RWPE1 (cell line): Measurements from ENCODE around the gene CPLX3.

Source experiments
- CTCF ChIA-PET: fragments of 350-600 bp; sonication (Branson Sonifier 250); formaldehyde crosslinking; extraction: SDS; loops from one replicate; lab custom pipeline; 2021; lab: Yijun Ruan, JAX
- POLR2A ChIA-PET: fragments of 400-600 bp; formaldehyde crosslinking; extraction: SDS; loops from one replicate; lab custom pipeline; 2020; ENCODE audit warnings: antibody characterized with exemption; ENCODE audit not compliant: low non-redundant PET; lab: Yijun Ruan, JAX
- DNase-seq: peaks from one replicate; pipeline ENCODE4 v3.0.0; 2012; ENCODE audit warnings: low spot score
- H3K27ac ChIP-seq: fragments of 450-650 bp; 2 replicates; pipeline ENCODE4 v1.5.1; 2017
- CTCF ChIP-seq: fragments of 450-650 bp; conservative IDR thresholded peaks from 2 replicates; pipeline ENCODE4 v1.5.1; 2017; ENCODE audit warnings: low read depth, mild to moderate bottlenecking

The CPLX3 gene

GRCh38 chr15:74829991-74830390 is 3.6 kb downstream of the CPLX3 start:
- no peak for TF ChIP-seq CTCF
- no peak for DNase-seq
- H3K27ac ChIP-seq: no peak overlapping the region
- ChIA-PET POLR2A (no interaction called here), CTCF (interaction anchor here (0.7 to 2.2 kb wide), 3 partner anchors 13 to 86 kb away, joined by 5 to 13 read pairs (median 8); no protein-coding TSS in a partner anchor)

GRCh38 chr15:74830868-74831267 is 4.4 kb downstream of the CPLX3 start:
- H3K27ac ChIP-seq: no peak overlapping the region
- TF ChIP-seq CTCF: no peak
- no peak for DNase-seq
- POLR2A ChIA-PET: no interaction called here
- CTCF ChIA-PET: interaction anchor here (1.8 to 2.2 kb wide), 2 partner anchors 14 to 60 kb away, joined by 8 to 13 read pairs; no protein-coding TSS in a partner anchor

GRCh38 chr15:74831813-74832495 is 5.5 kb downstream of the CPLX3 start:
- no peak for DNase-seq
- TF ChIP-seq CTCF: no peak
- no peak overlapping the region for H3K27ac ChIP-seq
- ChIA-PET CTCF (interaction anchor here (0.5 to 2.0 kb wide), 2 partner anchors 15 to 57 kb away, joined by 3 to 6 read pairs; no protein-coding TSS in a partner anchor), POLR2A (no interaction called here)

DNA sequence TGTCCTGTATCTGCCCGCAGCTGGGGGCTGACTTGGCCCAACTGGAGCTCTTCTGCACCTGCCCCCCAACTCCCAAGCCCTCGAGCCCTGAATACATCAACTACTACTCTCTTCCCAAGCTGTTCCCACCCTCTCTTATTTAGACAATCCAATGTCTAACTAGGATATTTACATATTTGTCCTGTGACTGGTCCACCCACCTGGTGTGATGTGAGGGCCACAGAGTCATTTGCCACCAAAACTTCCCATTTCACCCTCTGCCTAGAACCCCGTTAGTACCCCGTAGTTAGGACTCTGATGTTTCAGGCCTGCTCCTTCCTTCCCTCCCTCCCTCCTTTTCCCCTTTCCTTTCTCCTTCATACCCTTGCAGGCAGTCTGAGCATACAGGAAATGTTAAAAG is 6.4 kb downstream of the CPLX3 start:
- POLR2A ChIA-PET: interaction anchor here (0.6 to 0.9 kb wide), 2 partner anchors 23 to 899 kb away, joined by 4 to 5 read pairs; no protein-coding TSS in a partner anchor
- no peak for DNase-seq
- CTCF ChIA-PET: interaction anchor here (1.0 to 2.0 kb wide), 2 partner anchors 16 to 18 kb away, joined by 3 to 6 read pairs; no protein-coding TSS in a partner anchor
- no peak overlapping the region for H3K27ac ChIP-seq
- no peak for TF ChIP-seq CTCF

GRCh38 chr15:74833376-74834107 is 7.1 kb downstream of the CPLX3 start:
- POLR2A ChIA-PET: interaction anchor here (0.6 to 0.9 kb wide), 3 partner anchors 24 to 898 kb away, joined by 4 to 5 read pairs (median 4); no protein-coding TSS in a partner anchor
- CTCF ChIA-PET: interaction anchor here (0.9 to 2.0 kb wide), 3 partner anchors 9 to 18 kb away, joined by 3 to 6 read pairs (median 3); no protein-coding TSS in a partner anchor
- H3K27ac ChIP-seq: no peak overlapping the region
- no peak for TF ChIP-seq CTCF
- DNase-seq: no peak

- H3K27ac ChIP-seq: peak overlapping the region; percentile 34
- TF ChIP-seq CTCF: peak; percentile 78
- ChIA-PET CTCF (interaction anchor here (0.6 to 1.6 kb wide), 6 partner anchors 18 to 525 kb away, joined by 3 to 6 read pairs (median 4); no protein-coding TSS in a partner anchor), POLR2A (interaction anchor here (0.7 kb wide), 1 partner anchor 15 kb away, joined by 10 read pairs; no protein-coding TSS in a partner anchor)
- peak; percentile 85 for DNase-seq
Measured at GRCh38 chr15:74835312-74835823, 8.9 kb downstream of the CPLX3 start.
